Brain microvascular endothelial cell (primary cell): ENCODE data around the gene DCTN4.
A peak's percentile ranks its signal among the peaks of the same experiment; 100 is the strongest.

Experiments
- DNase-seq: peaks from one replicate; pipeline ENCODE4 v3.0.0-alpha.2; 2020
- H3K27ac ChIP-seq: fragments of 250-450 bp; sonication (Bioruptor Pico); 2 replicates; pipeline ENCODE4 v1.5.1; 2020; ENCODE audit warnings: mild to moderate bottlenecking, moderate library complexity
- H3K27me3 ChIP-seq: fragments of 250-450 bp; sonication (Bioruptor Pico); replicated peaks from 2 replicates; pipeline ENCODE4 v1.5.1; 2020; ENCODE audit warnings: mild to moderate bottlenecking
- H3K36me3 ChIP-seq: fragments of 250-450 bp; sonication (Bioruptor Pico); replicated peaks from 2 replicates; pipeline ENCODE4 v1.5.1; 2020; ENCODE audit warnings: mild to moderate bottlenecking
- H3K4me3 ChIP-seq: 2 replicates; pipeline ENCODE4 v1.5.1; 2011; ENCODE audit warnings: low read depth, mild to moderate bottlenecking, control low read depth, low read length, moderate library complexity
- CTCF ChIP-seq: IDR thresholded peaks from 2 replicates; pipeline ENCODE4 v1.5.1; 2011; ENCODE audit warnings: low read depth, mild to moderate bottlenecking, moderate library complexity, low read length, control low read depth, inconsistent platforms; ENCODE audit errors: missing control alignments
- in situ Hi-C: cut with HindIII; loops from 2 replicates; pipeline ENCODE4 v1.10.0; 2017; ENCODE audit warnings: low sequenced_read_pairs, low pct_ligation_motif_present

Gene DCTN4

GRCh38 chr5:150791536-150791935, 32.7 kb upstream of the DCTN4 start:
- in situ Hi-C loops, result no loop called here
- TF ChIP-seq CTCF, result no peak
- Histone ChIP-seq H3K4me3 (no peak overlapping the region), H3K27me3 (no peaks in the 10 kb centered on the region), H3K36me3 (peaks cover 13% of the 10 kb centered on the region), H3K27ac (peak overlapping the region; percentile 92)
- no peak for DNase-seq

- in situ Hi-C loops, result no loop called here
- H3K4me3 ChIP-seq, result no peak overlapping the region
Measured at GRCh38 chr5:150789943-150790611, 31.3 kb upstream of the DCTN4 start.

GRCh38 chr5:150789450-150789849, 30.6 kb upstream of the DCTN4 start:
- H3K4me3 ChIP-seq, result no peak overlapping the region
- in situ Hi-C loops, result no loop called here

More at GRCh38 chr5:150789943-150790611, 31.3 kb upstream of the DCTN4 start:
- H3K36me3 ChIP-seq, result no peaks in the 10 kb centered on the region
- DNase-seq, result peak; percentile 99
- TF ChIP-seq CTCF, result no peak
- H3K27ac ChIP-seq, result peak overlapping the region; percentile 92
- no peaks in the 10 kb centered on the region for H3K27me3 ChIP-seq

GRCh38 chr5:150788977-150789376, 30.2 kb upstream of the DCTN4 start:
- H3K4me3 ChIP-seq, result no peak overlapping the region
- H3K27ac ChIP-seq, result peak overlapping the region; percentile 92
- DNase-seq, result no peak
- no peaks in the 10 kb centered on the region for H3K36me3 ChIP-seq
- in situ Hi-C loops, result no loop called here
- H3K27me3 ChIP-seq, result no peaks in the 10 kb centered on the region
- no peak for TF ChIP-seq CTCF

More at GRCh38 chr5:150789450-150789849, 30.6 kb upstream of the DCTN4 start:
- DNase-seq, result peak; percentile 13
- H3K27me3 ChIP-seq, result no peaks in the 10 kb centered on the region
- H3K36me3 ChIP-seq, result no peaks in the 10 kb centered on the region
- H3K27ac ChIP-seq, result peak overlapping the region; percentile 92
- no peak for TF ChIP-seq CTCF

GRCh38 chr5:150787656-150788055, 28.8 kb upstream of the DCTN4 start:
- H3K4me3 ChIP-seq, result no peak overlapping the region
- no peak overlapping the region for H3K27ac ChIP-seq
- no peaks in the 10 kb centered on the region for H3K27me3 ChIP-seq
- in situ Hi-C loops, result no loop called here
- no peak for TF ChIP-seq CTCF
- no peak for DNase-seq
- no peaks in the 10 kb centered on the region for H3K36me3 ChIP-seq

- no peak for TF ChIP-seq CTCF
- no peaks in the 10 kb centered on the region for H3K27me3 ChIP-seq
- no peak for DNase-seq
- H3K27ac ChIP-seq, result no peak overlapping the region
- H3K36me3 ChIP-seq, result no peaks in the 10 kb centered on the region
- no peak overlapping the region for H3K4me3 ChIP-seq
- in situ Hi-C loops, result no loop called here
Measured at GRCh38 chr5:150786876-150787275, 28.1 kb upstream of the DCTN4 start.
